Ovary (tissue), 9 donors: ENCODE measurements around the gene CDC16. TPM values are rescaled to one million over a fixed set of nuclear protein-coding genes. Genes with fewer than 3 reads are reported as not detected.
"Not testable (repeated sequence)": the region's sequence is repeated elsewhere in the genome, so short reads cannot be mapped to it uniquely, and the experiment has no call there.

ENCODE experiments used
- DNase-seq, 5 donors: peaks; one replicate each; pipeline ENCODE4 v3.0.0-alpha.2; 2019 to 2020
- H3K27ac ChIP-seq, 2 donors: fragments of 200-600 bp; one replicate each; pipeline versions ENCODE4 v1.5.1 to v1.8.0; 2019 to 2022
- H3K27me3 ChIP-seq: fragments of 200-600 bp; one replicate; pipeline ENCODE4 v1.8.0; 2022
- H3K36me3 ChIP-seq: fragments of 200-600 bp; sonication (generic); one replicate; pipeline ENCODE4 v1.5.1; 2019
- H3K4me1 ChIP-seq: one replicate; pipeline ENCODE4 v1.8.1; 2013; ENCODE audit warnings: mild to moderate bottlenecking, moderate library complexity; ENCODE audit not compliant: insufficient read depth
- H3K4me3 ChIP-seq: fragments of 200-600 bp; sonication (generic); one replicate; pipeline ENCODE4 v1.5.1; 2017
- H3K9me3 ChIP-seq, 2 donors: fragments of 200-600 bp in 1 of 2; sonication (generic) in 1 of 2; one replicate each; pipeline versions ENCODE4 v1.5.1 to v1.8.1; 2013 to 2019; ENCODE audit warnings: mild to moderate bottlenecking in 1 of 2, moderate library complexity in 1 of 2
- CTCF ChIP-seq, 3 donors: fragments of 450-650 bp in 2 of 3; fragments of 200-600 bp in 1 of 3; IDR thresholded peaks; one replicate each; pipeline versions ENCODE4 v1.5.1 to v1.8.0; 2016 to 2022; ENCODE audit warnings: antibody characterized with exemption in 3 of 3, mild to moderate bottlenecking in 1 of 3
- EP300 ChIP-seq: sonication (generic); formaldehyde crosslinking; IDR thresholded peaks from one replicate; pipeline ENCODE4 v1.6.1; 2017; ENCODE audit warnings: antibody characterized with exemption
- POLR2A ChIP-seq: fragments of 450-650 bp; IDR thresholded peaks from one replicate; pipeline ENCODE4 v1.6.1; 2017; ENCODE audit warnings: antibody characterized with exemption, mild to moderate bottlenecking, moderate library complexity
- WGBS, 3 donors: extraction: QIAGEN DNeasy Blood & Tissue Kit in 1 of 3; methylation state at CpG; one replicate each; pipeline versions ENCODE4 v1.1.5 to v1.1.7; 2013 to 2017; 5-methylcytosine and 5-hydroxymethylcytosine counted together
- intact Hi-C, 4 donors: fragments of 100-400 bp; cut with DNase I; formaldehyde crosslinking; loops; one replicate each; pipeline versions ENCODE4 v1.11.0 to v1.15.1; 2022 to 2023
- polyA plus RNA-seq, 2 donors: library from polyadenylated mRNA; stranded (reverse); fragments of 200-250 nt in 1 of 2; fragments of 350-450 nt in 1 of 2; fragmentation: Illumina TruSeq in 1 of 2; extraction: RNeasy Lipid Tissue Mini Kit (QIAGEN cat#74804) in 1 of 2; gene quantifications; one replicate each; pipeline ENCODE4 v1.2.3, GENCODE V29; 2013 to 2014
- total RNA-seq, 7 donors: library from RNA; depleted of rRNA in 2 of 7; stranded (reverse); fragments of >200 nt in 2 of 7; fragmentation: NEBNext Ultra II Directional in 3 of 7; extraction: Animal tissue kit (Norgen Biotek cat#: 25700) in 3 of 7; gene quantifications; one replicate each; pipeline versions ENCODE4 v1.1.0 to v1.2.4, GENCODE V29; 2016 to 2023
- donor health status: DM: no; HTN: no; CAD: no; lungs with moderate emphysema.
- donor health status: DM: no; HTN: no; CAD: no.
- donor health status: Bipolar disorder and iron deficiency.
- donor health status: DM: yes; HTN: yes; CAD: no.
- donor health status: DM: no; HTN: no; CAD: no.
- donor health status: DM: yes; HTN: yes; CAD: no.

The CDC16 gene
- total and polyA plus RNA-seq, 9 donors: 42.0 to 88.8 (median 55.2) TPM

- Histone ChIP-seq H3K27me3 (no peaks in the 10 kb centered on the region), H3K9me3 (no peaks in the 10 kb centered on the region), H3K4me1 (peaks cover 2% of the 10 kb centered on the region), H3K27ac (no peak overlapping the region), H3K4me3 (no peak overlapping the region), H3K36me3 (no peaks in the 10 kb centered on the region)
- WGBS, 3 donors: 47 to 63% (median 49%) methylated on average over 5 of the region's 5 CpGs
- no peak for TF ChIP-seq EP300
- TF ChIP-seq CTCF (IDR thresholded peaks at IDR 0.05): no peak
- no peak for TF ChIP-seq POLR2A
- DNase-seq: no peak
- intact Hi-C loops: no loop called here
These were observed 38.1 kb upstream of the CDC16 start for GRCh38 chr13:114196629-114197028.

DNA sequence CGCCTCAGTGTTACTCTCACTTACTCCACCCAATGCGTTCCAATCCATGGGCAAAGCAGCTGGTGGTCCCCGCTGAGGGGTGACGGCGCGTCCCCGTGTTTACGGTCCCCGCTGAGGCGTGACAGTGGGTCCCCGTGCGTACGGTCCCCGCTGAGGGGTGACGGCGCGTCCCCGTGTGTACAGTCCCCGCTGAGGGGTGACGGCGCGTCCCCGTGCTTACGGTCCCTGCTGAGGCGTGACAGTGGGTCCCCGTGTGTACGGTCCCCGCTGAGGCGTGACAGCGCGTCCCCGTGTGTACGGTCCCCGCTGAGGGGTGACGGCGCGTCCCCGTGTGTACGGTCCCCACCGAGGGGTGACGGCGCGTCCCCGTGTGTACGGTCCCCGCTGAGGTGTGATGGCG is 36.1 kb upstream of the CDC16 start:
- no peak overlapping the region for H3K27ac ChIP-seq
- H3K36me3 ChIP-seq: no peaks in the 10 kb centered on the region
- 85 to 91% (median 87%) methylated on average over 15 to 47 of the region's 47 CpGs for WGBS, 3 donors
- TF ChIP-seq EP300 (no peak), POLR2A (no peak), CTCF (IDR thresholded peaks at IDR 0.05) (no peak)
- no peak for DNase-seq
- intact Hi-C loops: no loop called here
- H3K4me3 ChIP-seq: no peak overlapping the region
- no peaks in the 10 kb centered on the region for H3K9me3 ChIP-seq
- no peaks in the 10 kb centered on the region for H3K27me3 ChIP-seq
- peaks cover 2% of the 10 kb centered on the region for H3K4me1 ChIP-seq

DNA sequence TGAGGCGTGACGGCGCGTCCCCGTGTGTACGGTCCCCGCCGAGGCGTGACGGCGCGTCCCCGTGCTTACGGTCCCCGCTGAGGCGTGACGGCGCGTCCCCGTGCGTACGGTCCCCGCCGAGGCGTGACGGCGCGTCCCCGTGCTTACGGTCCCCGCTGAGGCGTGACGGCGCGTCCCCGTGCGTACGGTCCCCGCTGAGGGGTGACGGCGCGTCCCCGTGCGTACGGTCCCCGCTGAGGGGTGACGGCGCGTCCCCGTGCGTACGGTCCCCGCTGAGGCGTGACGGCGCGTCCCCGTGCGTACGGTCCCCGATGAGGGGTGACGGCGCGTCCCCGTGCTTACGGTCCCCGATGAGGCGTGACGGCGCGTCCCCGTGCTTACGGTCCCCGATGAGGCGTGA is 35.2 kb upstream of the CDC16 start:
- H3K4me1 ChIP-seq, intact Hi-C loops, DNase-seq, H3K36me3 ChIP-seq, H3K9me3 ChIP-seq, H3K4me3 ChIP-seq, H3K27ac ChIP-seq, H3K27me3 ChIP-seq: not testable (repeated sequence)
- whole genome bisulfite sequencing, 3 donors: 12 to 17% methylated on average over 33 to 60 of the region's 75 CpGs; no CpG with 5 or more reads in 1 of the 3 donors

DNA sequence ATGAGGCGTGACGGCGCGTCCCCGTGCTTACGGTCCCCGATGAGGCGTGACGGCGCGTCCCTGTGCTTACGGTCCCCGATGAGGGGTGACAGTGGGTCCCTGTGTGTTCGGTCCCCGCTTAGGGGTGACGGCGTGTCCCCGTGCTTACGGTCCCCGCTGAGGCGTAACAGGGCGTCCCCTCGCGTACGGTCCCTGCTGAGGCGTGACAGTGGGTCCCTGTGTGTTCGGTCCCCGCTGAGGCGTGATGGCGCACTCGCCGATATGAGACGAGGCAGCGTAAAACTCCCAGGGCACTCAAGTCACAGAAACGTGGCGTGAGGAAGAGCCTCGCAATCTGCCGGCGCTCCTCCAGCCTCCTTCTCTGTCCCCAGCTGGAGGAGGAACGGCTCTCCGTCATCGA is 34.7 kb upstream of the CDC16 start:
- no peaks in the 10 kb centered on the region for H3K9me3 ChIP-seq
- H3K27me3 ChIP-seq: no peaks in the 10 kb centered on the region
- H3K4me3 ChIP-seq: no peak overlapping the region
- TF ChIP-seq CTCF (IDR thresholded peaks at IDR 0.05): no peak
- TF ChIP-seq EP300: no peak
- no peak for TF ChIP-seq POLR2A
- no peak for DNase-seq
- intact Hi-C loops: no loop called here
- H3K4me1 ChIP-seq: peaks cover 2% of the 10 kb centered on the region
- 11 to 82% (median 59%) methylated on average over 29 to 38 of the region's 42 CpGs for WGBS, 3 donors
- no peak overlapping the region for H3K27ac ChIP-seq
- H3K36me3 ChIP-seq: no peaks in the 10 kb centered on the region

DNA sequence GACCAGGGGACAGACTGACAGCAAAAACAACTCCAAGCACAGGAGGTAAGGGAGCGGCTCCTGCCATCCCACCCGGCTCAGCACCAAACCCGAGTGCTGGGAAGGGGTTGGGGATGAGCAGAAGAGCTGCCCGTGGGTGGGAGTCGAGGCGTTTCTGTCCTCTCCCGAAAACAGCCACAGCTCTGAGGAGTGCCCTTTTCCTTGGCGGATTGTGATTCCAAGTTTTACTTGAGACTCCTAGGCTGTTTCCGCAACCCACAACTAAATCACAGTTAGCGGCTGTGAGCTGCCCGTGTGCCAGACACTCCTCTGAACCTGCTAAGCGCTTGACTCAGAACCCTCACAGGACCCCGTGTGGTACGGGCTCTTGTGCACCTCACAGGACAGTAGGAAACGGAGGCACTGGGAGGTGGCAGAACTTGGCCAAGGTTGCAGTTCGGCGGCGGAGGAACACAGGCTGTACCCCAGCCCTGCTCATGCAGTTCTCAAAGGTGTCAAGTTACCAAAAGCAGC is 34.2 kb upstream of the CDC16 start:
- intact Hi-C loops: no loop called here
- DNase-seq: no peak
- no peaks in the 10 kb centered on the region for H3K27me3 ChIP-seq
- 3 to 73% (median 24%) methylated on average over 18 of the region's 18 CpGs for WGBS, 3 donors
- H3K36me3 ChIP-seq: no peaks in the 10 kb centered on the region
- H3K27ac ChIP-seq: no peak overlapping the region
- H3K4me3 ChIP-seq: no peak overlapping the region
- H3K4me1 ChIP-seq: peaks cover 2% of the 10 kb centered on the region
- TF ChIP-seq EP300: no peak
- TF ChIP-seq CTCF (IDR thresholded peaks at IDR 0.05): no peak
- no peak for TF ChIP-seq POLR2A
- H3K9me3 ChIP-seq: no peaks in the 10 kb centered on the region
